GM12878 (cell line): ENCODE data around the gene NAALADL2. TPM values are rescaled to one million over a fixed set of nuclear protein-coding genes. Genes with fewer than 3 reads are reported as not detected.
A peak's percentile ranks its signal among the peaks of the same experiment; 100 is the strongest.

Experiments
- ATAC-seq: fragments of 200-7000 bp; cut with Tn5 transposase; 3 replicates; pipeline ENCODE4 v1.9.1; 2020; ENCODE audit warnings: mild to moderate bottlenecking, moderate library complexity
- BruUV-seq: library from RNA; stranded (reverse); fragments of 400-500 nt; replicated peaks from 2 replicates; lab custom pipeline; 2021; lab: Mats Ljungman, UMichigan
- CTCF ChIA-PET: fragments of 300-600 bp; sonication (Branson Sonifier 250); formaldehyde crosslinking; extraction: SDS; loops from one replicate; lab custom pipeline; 2021; ENCODE audit warnings: inconsistent platforms; lab: Yijun Ruan, JAX
- POLR2A ChIA-PET: fragments of 350-600 bp; formaldehyde crosslinking; extraction: SDS; loops from one replicate; lab custom pipeline; 2021; ENCODE audit warnings: inconsistent platforms; lab: Charles Lee
- RAD21 ChIA-PET: fragments of 300-600 bp; sonication (Branson Sonifier 250); formaldehyde crosslinking; loops from one replicate; lab custom pipeline; 2023; ENCODE audit warnings: antibody characterized with exemption; ENCODE audit not compliant: unreplicated experiment; lab: Charles Lee
- SMC1A ChIA-PET: fragments of 300-600 bp; sonication (Branson Sonifier 250); formaldehyde crosslinking; loops from one replicate; lab custom pipeline; 2023; ENCODE audit not compliant: unreplicated experiment, uncharacterized antibody; lab: Charles Lee
- DNase-seq: peaks from one replicate; pipeline ENCODE4 v3.0.0-alpha.2; 2011; ENCODE audit warnings: low read depth, low spot score
- FAIRE-seq: peaks from 3 replicates; lab custom pipeline; 2011; peaks lifted over from hg19 to GRCh38; lab: Jason Lieb, UNC
- H2AFZ ChIP-seq: 2 replicates; pipeline ENCODE4 v1.6.0; 2011; ENCODE audit warnings: low read depth, low read length, control low read depth; ENCODE audit not compliant: control insufficient read depth
- H3K27ac ChIP-seq: 2 replicates; pipeline ENCODE4 v1.5.1; 2011; ENCODE audit warnings: control low read depth; ENCODE audit not compliant: control insufficient read depth, insufficient read depth
- H3K27me3 ChIP-seq, 2 experiments: replicated peaks in 1 of 2; 2 replicates each; pipeline versions ENCODE4 v1.6.0 to v1.6.1; 2011; ENCODE audit warnings: low read length in 1 of 2; ENCODE audit not compliant: control insufficient read depth in 2 of 2, insufficient read depth in 2 of 2
- H3K36me3 ChIP-seq, 2 experiments: 2 replicates each; pipeline ENCODE4 v1.5.1; 2011; ENCODE audit warnings: low read length in 1 of 2; ENCODE audit not compliant: control insufficient read depth in 2 of 2, insufficient read depth in 2 of 2
- H3K4me1 ChIP-seq: 2 replicates; pipeline ENCODE4 v1.6.1; 2011; ENCODE audit warnings: mild to moderate bottlenecking, low read length, moderate library complexity, mixed read lengths; ENCODE audit not compliant: control insufficient read depth, insufficient read depth
- H3K4me2 ChIP-seq: 2 replicates; pipeline ENCODE4 v1.6.0; 2011; ENCODE audit warnings: control low read depth; ENCODE audit not compliant: control insufficient read depth, insufficient read depth
- H3K4me3 ChIP-seq: fragments of 200-600 bp; sonication (generic); 2 replicates; pipeline ENCODE4 v1.5.1; 2016
- H3K79me2 ChIP-seq: 2 replicates; pipeline ENCODE4 v1.6.0; 2011; ENCODE audit warnings: low read length; ENCODE audit not compliant: control insufficient read depth, insufficient read depth
- H3K9ac ChIP-seq: 2 replicates; pipeline ENCODE4 v1.8.0; 2011; ENCODE audit warnings: low read length, control low read depth, mixed read lengths; ENCODE audit not compliant: control insufficient read depth, insufficient read depth
- H3K9me3 ChIP-seq: replicated peaks from 3 replicates; pipeline ENCODE4 v1.5.1; 2011; ENCODE audit warnings: mild to moderate bottlenecking, low read length; ENCODE audit not compliant: control insufficient read depth, insufficient read depth
- H4K20me1 ChIP-seq: 2 replicates; pipeline ENCODE4 v1.6.0; 2011; ENCODE audit not compliant: control insufficient read depth, insufficient read depth
- BHLHE40 ChIP-seq, 2 experiments: fragments of 450-650 bp in 1 of 2; IDR thresholded peaks; 2 replicates each; pipeline ENCODE4 v1.6.1; 2011 to 2017; ENCODE audit warnings: low read depth in 2 of 2, borderline replicate concordance in 1 of 2, improper control_type of control experiment in 1 of 2, low read length in 1 of 2, mild to moderate bottlenecking in 1 of 2
- BMI1 ChIP-seq: fragments of 450-650 bp; IDR thresholded peaks from 2 replicates; pipeline ENCODE4 v1.6.1; 2016; ENCODE audit warnings: mild to moderate bottlenecking, moderate library complexity, borderline replicate concordance
- HCFC1 ChIP-seq: fragments of 150-350 bp; IDR thresholded peaks from 2 replicates; pipeline ENCODE4 v1.6.1; 2014; ENCODE audit warnings: low read length
- JUNB ChIP-seq: IDR thresholded peaks from 2 replicates; pipeline ENCODE4 v1.6.1; 2016; ENCODE audit warnings: antibody characterized with exemption, mild to moderate bottlenecking
- NBN ChIP-seq: fragments of 450-650 bp; IDR thresholded peaks from 2 replicates; pipeline ENCODE4 v1.6.1; 2016
- NR2C1 ChIP-seq: fragments of 450-650 bp; IDR thresholded peaks from 2 replicates; pipeline ENCODE4 v1.6.1; 2017; ENCODE audit warnings: antibody characterized with exemption, mild to moderate bottlenecking, moderate library complexity
- NR2F1 ChIP-seq: fragments of 450-650 bp; conservative IDR thresholded peaks from 2 replicates; pipeline ENCODE4 v1.6.1; 2017; ENCODE audit warnings: mild to moderate bottlenecking
- PAX5 ChIP-seq: IDR thresholded peaks from 2 replicates; pipeline ENCODE4 v1.6.1; 2011; ENCODE audit warnings: low read depth, low read length, borderline replicate concordance
- WGBS: methylation state at CpG from one replicate; pipeline ENCODE4 v1.1.6; 2016; ENCODE audit warnings: low lambda C conversion rate; ENCODE audit not compliant: insufficient replicate concordance, insufficient coverage; ENCODE audit errors: missing lambda C conversion rate; 5-methylcytosine and 5-hydroxymethylcytosine counted together
- in situ Hi-C: fragments of 300-500 bp; cut with MboI; formaldehyde crosslinking; loops from 9 replicates; pipeline ENCODE4 v1.14.3; 2018; ENCODE audit warnings: mixed read lengths
- intact Hi-C: fragments of 100-400 bp; cut with micrococcal nuclease; formaldehyde crosslinking; loops from one replicate; pipeline ENCODE4 v1.14.2; 2022; ENCODE audit not compliant: unreplicated experiment
- polyA plus RNA-seq, 11 experiments: library from polyadenylated mRNA; depleted of rRNA in 4 of 11; unstranded in 6 of 11; stranded (reverse) in 5 of 11; fragments of >200 nt; fragmentation: Nextera tagmentation in 4 of 11; fragmentation: Illumina TruSeq in 1 of 11; extraction: Ambion mirVana in 4 of 11; extraction: Trizol in 1 of 11; gene quantifications; 1 replicate in 1 of 11; 2 replicates in 10 of 11; pipeline versions ENCODE4 v1.2.1 to v1.2.3, GENCODE V29; 2011 to 2016; ENCODE audit warnings: inconsistent platforms in 2 of 11, missing spikeins in 2 of 11, low read depth in 1 of 11
- total RNA-seq, 4 experiments: library from RNA; depleted of rRNA in 3 of 4; stranded (reverse); fragments of >200 nt in 3 of 4; fragmentation: Illumina TruSeq in 1 of 4; extraction: Trizol in 1 of 4; gene quantifications; 2 replicates each; pipeline versions ENCODE4 v1.2.1 to v1.2.3, GENCODE V29; 2013 to 2021
- TF ChIP-seq, protein P1 (sequence below): IDR thresholded peaks from 2 replicates; pipeline ENCODE4 v1.6.1; 2011; ENCODE audit warnings: mild to moderate bottlenecking, low read depth, low read length, moderate library complexity; ENCODE audit not compliant: insufficient replicate concordance
- TF ChIP-seq, protein P2 (sequence below): fragments of 450-650 bp; IDR thresholded peaks from 2 replicates; pipeline ENCODE4 v1.6.1; 2017; ENCODE audit warnings: antibody characterized with exemption, mild to moderate bottlenecking, moderate library complexity
- TF ChIP-seq, protein P3 (sequence below): fragments of 450-650 bp; IDR thresholded peaks from 2 replicates; pipeline ENCODE4 v1.6.1; 2017; ENCODE audit warnings: mild to moderate bottlenecking, moderate library complexity
- TF ChIP-seq, protein P4 (sequence below): IDR thresholded peaks from 2 replicates; pipeline ENCODE4 v1.6.1; 2011; ENCODE audit warnings: low read depth, low read length, improper control_type of control experiment, borderline replicate concordance

NAALADL2 gene
- total and polyA plus RNA-seq, 10 of the 15 experiments (the other 5 are each of a cell fraction or from before 2014, with no cell fraction given): 0.06 to 10.8 (median 0.46) TPM

DNA sequence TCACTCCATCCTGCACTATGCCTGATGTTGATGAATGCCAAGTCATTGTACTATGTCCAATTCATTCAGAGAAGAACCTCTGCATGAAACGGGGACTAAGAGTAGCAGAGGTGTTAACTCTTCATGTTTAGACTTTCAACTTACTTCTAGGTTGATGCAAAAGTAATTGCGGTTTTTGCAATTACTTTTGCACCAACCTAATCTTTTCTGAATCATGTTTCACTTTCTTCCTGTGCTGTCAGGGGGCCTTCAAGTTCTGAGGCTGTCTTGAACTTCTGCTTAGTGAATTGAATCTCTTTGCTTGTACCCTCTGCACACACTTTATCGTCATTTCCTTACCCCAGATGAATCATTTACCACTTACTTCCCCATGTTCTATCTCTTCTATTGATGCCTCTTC, 636.2 kb downstream of the NAALADL2 start:
- 0% methylated on average over 3 of the region's 3 CpGs for WGBS
- SMC1A ChIA-PET: interaction anchor here (0.9 to 1.6 kb wide), 3 partner anchors 9 to 31 kb away, joined by 3 to 4 read pairs (median 3); no protein-coding TSS in a partner anchor
- peak; percentile 98 for ATAC-seq
- Histone ChIP-seq H3K4me3 (no peak overlapping the region), H3K4me2 (no peak overlapping the region), H3K9me3 (no peaks in the 10 kb centered on the region), H3K9ac (no peak overlapping the region), H3K27me3 (no peaks in the 10 kb centered on the region), H3K36me3 (no peaks in the 10 kb centered on the region), H2AFZ (no peak overlapping the region), H3K4me1 (no peaks in the 10 kb centered on the region), H3K79me2 (no peaks in the 10 kb centered on the region), H4K20me1 (no peaks in the 10 kb centered on the region), H3K27ac (no peak overlapping the region)
- no peak for DNase-seq
- RAD21 ChIA-PET: interaction anchor here (1.0 to 1.3 kb wide), 3 partner anchors 11 to 148 kb away, joined by 3 to 5 read pairs (median 3); no protein-coding TSS in a partner anchor
- no TSS peak for BruUV-seq
- CTCF ChIA-PET: no interaction called here
- no peak for FAIRE-seq
- intact Hi-C loops (no loop called here), in situ Hi-C loops (no loop called here)
- POLR2A ChIA-PET: no interaction called here
- TF ChIP-seq PAX5: 0 out of 2 replicates have a peak, but pooled peaks have one; percentile 21
- TF ChIP-seq, protein P1, sequence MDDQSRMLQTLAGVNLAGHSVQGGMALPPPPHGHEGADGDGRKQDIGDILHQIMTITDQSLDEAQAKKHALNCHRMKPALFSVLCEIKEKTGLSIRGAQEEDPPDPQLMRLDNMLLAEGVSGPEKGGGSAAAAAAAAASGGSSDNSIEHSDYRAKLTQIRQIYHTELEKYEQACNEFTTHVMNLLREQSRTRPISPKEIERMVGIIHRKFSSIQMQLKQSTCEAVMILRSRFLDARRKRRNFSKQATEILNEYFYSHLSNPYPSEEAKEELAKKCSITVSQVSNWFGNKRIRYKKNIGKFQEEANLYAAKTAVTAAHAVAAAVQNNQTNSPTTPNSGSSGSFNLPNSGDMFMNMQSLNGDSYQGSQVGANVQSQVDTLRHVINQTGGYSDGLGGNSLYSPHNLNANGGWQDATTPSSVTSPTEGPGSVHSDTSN: no peak
- TF ChIP-seq BHLHE40 (IDR thresholded peaks at IDR 0.05; ENCODE audit: borderline replicate concordance in 1 of 2, low read depth in 2 of 2, low read length in 1 of 2): peak in 1 of 2 experiments; percentile 29; a peak in 1 of 4 replicates
- peak; percentile 23; the same call in 1 of the 2 replicates for TF ChIP-seq JUNB
- TF ChIP-seq, protein P2, sequence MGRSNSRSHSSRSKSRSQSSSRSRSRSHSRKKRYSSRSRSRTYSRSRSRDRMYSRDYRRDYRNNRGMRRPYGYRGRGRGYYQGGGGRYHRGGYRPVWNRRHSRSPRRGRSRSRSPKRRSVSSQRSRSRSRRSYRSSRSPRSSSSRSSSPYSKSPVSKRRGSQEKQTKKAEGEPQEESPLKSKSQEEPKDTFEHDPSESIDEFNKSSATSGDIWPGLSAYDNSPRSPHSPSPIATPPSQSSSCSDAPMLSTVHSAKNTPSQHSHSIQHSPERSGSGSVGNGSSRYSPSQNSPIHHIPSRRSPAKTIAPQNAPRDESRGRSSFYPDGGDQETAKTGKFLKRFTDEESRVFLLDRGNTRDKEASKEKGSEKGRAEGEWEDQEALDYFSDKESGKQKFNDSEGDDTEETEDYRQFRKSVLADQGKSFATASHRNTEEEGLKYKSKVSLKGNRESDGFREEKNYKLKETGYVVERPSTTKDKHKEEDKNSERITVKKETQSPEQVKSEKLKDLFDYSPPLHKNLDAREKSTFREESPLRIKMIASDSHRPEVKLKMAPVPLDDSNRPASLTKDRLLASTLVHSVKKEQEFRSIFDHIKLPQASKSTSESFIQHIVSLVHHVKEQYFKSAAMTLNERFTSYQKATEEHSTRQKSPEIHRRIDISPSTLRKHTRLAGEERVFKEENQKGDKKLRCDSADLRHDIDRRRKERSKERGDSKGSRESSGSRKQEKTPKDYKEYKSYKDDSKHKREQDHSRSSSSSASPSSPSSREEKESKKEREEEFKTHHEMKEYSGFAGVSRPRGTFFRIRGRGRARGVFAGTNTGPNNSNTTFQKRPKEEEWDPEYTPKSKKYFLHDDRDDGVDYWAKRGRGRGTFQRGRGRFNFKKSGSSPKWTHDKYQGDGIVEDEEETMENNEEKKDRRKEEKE: no peak
- TF ChIP-seq NR2C1: no peak
- 0 out of 2 replicates have a peak, but pooled peaks have one; percentile 42 for TF ChIP-seq NBN
- TF ChIP-seq NR2F1: 0 out of 2 replicates have a peak, but pooled peaks have one; percentile 23
- TF ChIP-seq, protein P3, sequence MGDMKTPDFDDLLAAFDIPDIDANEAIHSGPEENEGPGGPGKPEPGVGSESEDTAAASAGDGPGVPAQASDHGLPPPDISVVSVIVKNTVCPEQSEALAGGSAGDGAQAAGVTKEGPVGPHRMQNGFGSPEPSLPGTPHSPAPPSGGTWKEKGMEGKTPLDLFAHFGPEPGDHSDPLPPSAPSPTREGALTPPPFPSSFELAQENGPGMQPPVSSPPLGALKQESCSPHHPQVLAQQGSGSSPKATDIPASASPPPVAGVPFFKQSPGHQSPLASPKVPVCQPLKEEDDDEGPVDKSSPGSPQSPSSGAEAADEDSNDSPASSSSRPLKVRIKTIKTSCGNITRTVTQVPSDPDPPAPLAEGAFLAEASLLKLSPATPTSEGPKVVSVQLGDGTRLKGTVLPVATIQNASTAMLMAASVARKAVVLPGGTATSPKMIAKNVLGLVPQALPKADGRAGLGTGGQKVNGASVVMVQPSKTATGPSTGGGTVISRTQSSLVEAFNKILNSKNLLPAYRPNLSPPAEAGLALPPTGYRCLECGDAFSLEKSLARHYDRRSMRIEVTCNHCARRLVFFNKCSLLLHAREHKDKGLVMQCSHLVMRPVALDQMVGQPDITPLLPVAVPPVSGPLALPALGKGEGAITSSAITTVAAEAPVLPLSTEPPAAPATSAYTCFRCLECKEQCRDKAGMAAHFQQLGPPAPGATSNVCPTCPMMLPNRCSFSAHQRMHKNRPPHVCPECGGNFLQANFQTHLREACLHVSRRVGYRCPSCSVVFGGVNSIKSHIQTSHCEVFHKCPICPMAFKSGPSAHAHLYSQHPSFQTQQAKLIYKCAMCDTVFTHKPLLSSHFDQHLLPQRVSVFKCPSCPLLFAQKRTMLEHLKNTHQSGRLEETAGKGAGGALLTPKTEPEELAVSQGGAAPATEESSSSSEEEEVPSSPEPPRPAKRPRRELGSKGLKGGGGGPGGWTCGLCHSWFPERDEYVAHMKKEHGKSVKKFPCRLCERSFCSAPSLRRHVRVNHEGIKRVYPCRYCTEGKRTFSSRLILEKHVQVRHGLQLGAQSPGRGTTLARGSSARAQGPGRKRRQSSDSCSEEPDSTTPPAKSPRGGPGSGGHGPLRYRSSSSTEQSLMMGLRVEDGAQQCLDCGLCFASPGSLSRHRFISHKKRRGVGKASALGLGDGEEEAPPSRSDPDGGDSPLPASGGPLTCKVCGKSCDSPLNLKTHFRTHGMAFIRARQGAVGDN: no peak
- TF ChIP-seq HCFC1: no peak
- TF ChIP-seq BMI1: 0 out of 2 replicates have a peak, but pooled peaks have one; percentile 38
- TF ChIP-seq, protein P4, sequence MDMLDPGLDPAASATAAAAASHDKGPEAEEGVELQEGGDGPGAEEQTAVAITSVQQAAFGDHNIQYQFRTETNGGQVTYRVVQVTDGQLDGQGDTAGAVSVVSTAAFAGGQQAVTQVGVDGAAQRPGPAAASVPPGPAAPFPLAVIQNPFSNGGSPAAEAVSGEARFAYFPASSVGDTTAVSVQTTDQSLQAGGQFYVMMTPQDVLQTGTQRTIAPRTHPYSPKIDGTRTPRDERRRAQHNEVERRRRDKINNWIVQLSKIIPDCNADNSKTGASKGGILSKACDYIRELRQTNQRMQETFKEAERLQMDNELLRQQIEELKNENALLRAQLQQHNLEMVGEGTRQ: no peak
